Endodermal cell (in vitro differentiated cells): ENCODE results near the gene GLO1. TPM values are rescaled to one million over a fixed set of nuclear protein-coding genes. Genes with fewer than 3 reads are reported as not detected.

Source experiments
- DNase-seq: peaks from one replicate; pipeline ENCODE4 v3.0.0-alpha.2; 2017
- H3K27ac ChIP-seq: 2 replicates; pipeline ENCODE4 v1.5.1; 2013; ENCODE audit warnings: mild to moderate bottlenecking, low read depth, low read length, moderate library complexity
- H3K27me3 ChIP-seq: 2 replicates; pipeline ENCODE4 v1.6.1; 2013; ENCODE audit warnings: mild to moderate bottlenecking, low read length, moderate library complexity; ENCODE audit not compliant: insufficient read depth, control insufficient read depth, poor library complexity, severe bottlenecking
- H3K36me3 ChIP-seq: 2 replicates; pipeline ENCODE4 v1.7.0; 2013; ENCODE audit warnings: mild to moderate bottlenecking, low read length, moderate library complexity; ENCODE audit not compliant: control insufficient read depth, insufficient read depth
- H3K4me1 ChIP-seq: one replicate; pipeline ENCODE4 v1.7.0; 2013; ENCODE audit warnings: low read length; ENCODE audit not compliant: control insufficient read depth, insufficient read depth
- H3K4me3 ChIP-seq: 2 replicates; pipeline ENCODE4 v1.5.1; 2013; ENCODE audit warnings: mild to moderate bottlenecking, low read length, moderate library complexity
- H3K9ac ChIP-seq: 2 replicates; pipeline ENCODE4 v1.6.1; 2013; ENCODE audit warnings: mild to moderate bottlenecking, low read length, moderate library complexity; ENCODE audit not compliant: poor library complexity, severe bottlenecking; ENCODE audit errors: extremely low read depth
- H3K9me3 ChIP-seq: 2 replicates; pipeline ENCODE4 v1.6.1; 2013; ENCODE audit warnings: mild to moderate bottlenecking, low read length, moderate library complexity; ENCODE audit not compliant: control insufficient read depth
- H3K27ac Mint-ChIP-seq: 2 replicates; pipeline ENCODE4 v1.8.0; 2020; ENCODE audit warnings: mixed read lengths
- H3K27me3 Mint-ChIP-seq: 2 replicates; pipeline ENCODE4 v1.8.0; 2021; ENCODE audit warnings: mild to moderate bottlenecking, mixed read lengths; ENCODE audit not compliant: insufficient read depth
- H3K36me3 Mint-ChIP-seq: 2 replicates; pipeline ENCODE4 v1.8.0; 2020; ENCODE audit warnings: low read depth, mixed read lengths
- H3K4me1 Mint-ChIP-seq: 2 replicates; pipeline ENCODE4 v1.8.0; 2020; ENCODE audit warnings: mixed read lengths
- H3K4me3 Mint-ChIP-seq: 2 replicates; pipeline ENCODE4 v1.8.0; 2020; ENCODE audit warnings: mild to moderate bottlenecking, moderate library complexity, mixed read lengths
- H3K9me3 Mint-ChIP-seq: 2 replicates; pipeline ENCODE4 v1.8.0; 2020; ENCODE audit warnings: mild to moderate bottlenecking, mixed read lengths
- CTCF ChIP-seq: fragments of 200-600 bp; sonication (generic); conservative IDR thresholded peaks from 2 replicates; pipeline ENCODE4 v1.5.0; 2021; ENCODE audit warnings: antibody characterized with exemption, mild to moderate bottlenecking
- WGBS, 2 experiments: methylation state at CpG; one replicate each; pipeline versions ENCODE4 v1.1.5 to v1.1.7; 2013; ENCODE audit warnings: missing lambda C conversion rate in 2 of 2, mixed read lengths in 1 of 2; ENCODE audit not compliant: insufficient coverage in 1 of 2, insufficient read length in 1 of 2; 5-methylcytosine and 5-hydroxymethylcytosine counted together
- total RNA-seq, 2 donors: library from RNA; stranded (reverse); fragmentation: NEBNext Ultra II Directional in 1 of 2; extraction: Animal tissue kit (Norgen Biotek cat#: 25700) in 1 of 2; gene quantifications; 2 replicates in 1 of 2; 3 replicates in 1 of 2; pipeline ENCODE4 v1.2.1, GENCODE V29; 2021

GLO1 gene
- total RNA-seq, 2 donors from 2014 or later = 144 to 177 TPM

- Histone ChIP-seq H3K4me3 (no peak overlapping the region), H3K27me3 (no peaks in the 10 kb centered on the region), H3K9ac (no peak overlapping the region), H3K27ac (no peak overlapping the region), H3K9me3 (peaks cover 10% of the 10 kb centered on the region), H3K36me3 (peaks cover 86% of the 10 kb centered on the region), H3K4me1 (no peaks in the 10 kb centered on the region)
- WGBS, 2 experiments = 89 to 96% methylated on average over 4 to 7 of the region's 7 CpGs
- Mint-ChIP-seq H3K4me1 (peaks cover 2% of the 10 kb centered on the region), H3K9me3 (peaks cover 2% of the 10 kb centered on the region), H3K36me3 (peaks cover 71% of the 10 kb centered on the region), H3K4me3 (no peak overlapping the region), H3K27me3 (no peaks in the 10 kb centered on the region), H3K27ac (no peak overlapping the region)
- TF ChIP-seq CTCF = no peak
- no peak for DNase-seq
These were observed 24.7 kb downstream of the GLO1 start for GRCh38 chr6:38678178-38678760.

DNA sequence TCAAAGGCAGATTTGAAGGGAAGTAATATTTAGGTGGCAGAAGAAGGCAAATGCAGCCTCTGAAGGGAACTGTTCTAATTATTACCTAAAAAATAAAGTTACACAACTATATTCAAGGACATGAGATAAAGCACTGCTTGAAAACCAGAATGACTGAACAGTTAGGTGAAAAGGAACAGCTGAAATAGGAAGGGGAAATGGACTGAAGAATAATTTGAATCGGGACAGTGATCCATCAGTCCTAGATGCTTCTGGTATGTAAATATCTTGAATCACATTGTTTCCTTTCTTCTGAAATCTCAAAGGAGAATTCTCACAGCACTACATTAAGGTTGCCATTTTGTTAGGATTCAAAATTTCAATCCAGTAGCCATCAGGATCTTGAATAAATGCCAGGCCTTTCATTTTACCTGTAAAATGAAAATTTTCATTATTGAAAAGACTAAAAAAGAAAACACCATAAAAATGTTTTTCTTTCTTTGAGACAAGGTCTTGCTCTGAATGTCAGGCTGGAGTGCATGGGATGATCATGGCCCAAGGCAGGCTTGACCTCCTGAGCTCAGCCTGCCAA, 25.9 kb downstream of the GLO1 start:
- Histone ChIP-seq H3K36me3 (peaks cover 73% of the 10 kb centered on the region), H3K4me1 (no peaks in the 10 kb centered on the region), H3K9me3 (peaks cover 10% of the 10 kb centered on the region), H3K4me3 (no peak overlapping the region), H3K27me3 (no peaks in the 10 kb centered on the region), H3K27ac (no peak overlapping the region), H3K9ac (no peak overlapping the region)
- no peak for DNase-seq
- 88 to 100% methylated on average over 1 of the region's 1 CpG for WGBS, 2 experiments
- Mint-ChIP-seq H3K27me3 (no peaks in the 10 kb centered on the region), H3K4me3 (no peak overlapping the region), H3K27ac (no peak overlapping the region), H3K4me1 (peaks cover 2% of the 10 kb centered on the region), H3K36me3 (peaks cover 62% of the 10 kb centered on the region), H3K9me3 (peaks cover 2% of the 10 kb centered on the region)
- TF ChIP-seq CTCF = no peak

- no peak overlapping the region for H3K27ac ChIP-seq
These were observed 26.5 kb downstream of the GLO1 start for GRCh38 chr6:38676236-38676973.

More at GRCh38 chr6:38676236-38676973, 26.5 kb downstream of the GLO1 start:
- Mint-ChIP-seq H3K27ac (no peak overlapping the region), H3K9me3 (peaks cover 2% of the 10 kb centered on the region), H3K4me3 (no peak overlapping the region), H3K36me3 (peaks cover 56% of the 10 kb centered on the region), H3K4me1 (peaks cover 2% of the 10 kb centered on the region), H3K27me3 (no peaks in the 10 kb centered on the region)
- 100% methylated on average over 1 of the region's 2 CpGs; no CpG with 5 or more reads in 1 of the 2 experiments for WGBS, 2 experiments
- Histone ChIP-seq H3K36me3 (peaks cover 67% of the 10 kb centered on the region), H3K4me1 (no peaks in the 10 kb centered on the region), H3K9me3 (peaks cover 10% of the 10 kb centered on the region), H3K4me3 (no peak overlapping the region), H3K9ac (no peak overlapping the region), H3K27me3 (no peaks in the 10 kb centered on the region)
- no peak for DNase-seq
- no peak for TF ChIP-seq CTCF
